ENCODE data around the gene PNPLA2.
A peak's percentile ranks its signal among the peaks of the same experiment; 100 is the strongest.

Gene PNPLA2, protein sequence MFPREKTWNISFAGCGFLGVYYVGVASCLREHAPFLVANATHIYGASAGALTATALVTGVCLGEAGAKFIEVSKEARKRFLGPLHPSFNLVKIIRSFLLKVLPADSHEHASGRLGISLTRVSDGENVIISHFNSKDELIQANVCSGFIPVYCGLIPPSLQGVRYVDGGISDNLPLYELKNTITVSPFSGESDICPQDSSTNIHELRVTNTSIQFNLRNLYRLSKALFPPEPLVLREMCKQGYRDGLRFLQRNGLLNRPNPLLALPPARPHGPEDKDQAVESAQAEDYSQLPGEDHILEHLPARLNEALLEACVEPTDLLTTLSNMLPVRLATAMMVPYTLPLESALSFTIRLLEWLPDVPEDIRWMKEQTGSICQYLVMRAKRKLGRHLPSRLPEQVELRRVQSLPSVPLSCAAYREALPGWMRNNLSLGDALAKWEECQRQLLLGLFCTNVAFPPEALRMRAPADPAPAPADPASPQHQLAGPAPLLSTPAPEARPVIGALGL

GRCh38 chr11:818396-819128, at the start of gene PNPLA2:
Gene PNPLA2 (plus strand): TSS chr11:818914. CDS start chr11:819719, 805 bp downstream.
- H3K4me1 ChIP-seq (ENCODE audit: control insufficient read depth, insufficient read depth, low read length) = peaks cover 9% of the 10 kb centered on the region
- peaks cover 8% of the 10 kb centered on the region for H3K36me3 ChIP-seq (ENCODE audit: control insufficient read depth, insufficient read depth, low read length)
- H3K4me3 ChIP-seq (ENCODE audit: low read depth, low read length) = peak within 1 kb of the TSS; percentile 83
- H3K9ac ChIP-seq (ENCODE audit: low read depth, low read length) = peak within 1 kb of the TSS; percentile 69; the same call in 1 of the 2 replicates
- no peaks in the 10 kb centered on the region for H3K9me3 ChIP-seq (ENCODE audit: control insufficient read depth, insufficient read depth, low read length)
- no peaks in the 10 kb centered on the region for H3K27me3 ChIP-seq (ENCODE audit: control insufficient read depth, insufficient read depth, low read length)
- H3K27ac ChIP-seq (ENCODE audit: low read depth, low read length) = peak within 1 kb of the TSS; percentile 73

GRCh38 chr11:769887-770641, 48.6 kb upstream of the PNPLA2 start:
- no peak overlapping the region for H3K9ac ChIP-seq (ENCODE audit: low read depth, low read length)
- H3K27me3 ChIP-seq (ENCODE audit: control insufficient read depth, insufficient read depth, low read length) = no peaks in the 10 kb centered on the region
- H3K27ac ChIP-seq (ENCODE audit: low read depth, low read length) = no peak overlapping the region
- peaks cover 68% of the 10 kb centered on the region for H3K36me3 ChIP-seq (ENCODE audit: control insufficient read depth, insufficient read depth, low read length)
- no peak overlapping the region for H3K4me3 ChIP-seq (ENCODE audit: low read depth, low read length)
- H3K9me3 ChIP-seq (ENCODE audit: control insufficient read depth, insufficient read depth, low read length) = no peaks in the 10 kb centered on the region
- H3K4me1 ChIP-seq (ENCODE audit: control insufficient read depth, insufficient read depth, low read length) = no peaks in the 10 kb centered on the region

DNA sequence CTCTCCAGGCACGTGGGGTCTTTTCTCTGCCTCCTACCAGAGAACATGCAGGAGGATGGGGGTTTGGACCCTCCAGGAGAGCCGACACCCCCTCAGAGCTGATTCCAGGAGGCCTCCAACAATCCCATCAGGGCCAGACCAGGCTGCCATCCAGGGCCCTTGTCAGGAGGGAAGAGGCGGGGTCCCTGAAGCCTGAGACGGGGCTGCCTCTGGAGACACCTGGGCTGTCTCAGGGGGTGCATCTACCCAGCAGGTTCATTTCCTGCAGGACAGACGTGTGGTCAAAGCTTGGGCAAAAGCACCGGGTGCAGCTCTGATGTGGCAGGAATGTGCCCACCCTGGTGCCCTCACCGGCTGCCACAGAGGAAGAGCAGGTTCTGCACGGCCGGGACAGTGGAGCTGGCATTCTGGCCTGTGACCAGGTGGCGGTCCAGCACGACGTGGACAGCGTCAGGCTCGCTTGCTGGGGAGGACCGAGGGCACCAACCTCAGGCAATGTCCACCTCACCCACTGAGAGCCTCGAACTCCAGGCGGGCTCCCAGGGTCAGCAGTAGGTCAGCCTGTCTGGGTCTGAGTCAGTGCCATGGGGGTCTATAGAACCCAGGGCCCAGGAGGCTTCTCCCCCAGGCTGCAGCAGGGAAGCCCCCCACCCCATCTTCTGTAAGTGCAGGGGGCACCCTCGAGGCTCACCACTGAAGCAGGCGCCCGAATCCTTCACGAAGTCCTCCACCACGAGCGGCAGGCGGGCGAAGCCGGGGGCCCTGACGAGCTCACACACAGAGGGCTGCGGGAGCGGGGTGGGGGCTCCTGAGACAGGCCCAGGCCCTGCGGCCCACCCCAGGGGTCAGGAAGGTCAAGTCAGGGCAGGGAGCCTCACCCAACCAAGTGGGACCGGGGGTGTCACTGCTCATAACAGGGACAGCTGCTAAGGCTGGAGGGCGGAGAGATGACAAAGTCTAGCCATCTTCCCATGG, 47.8 kb upstream of the PNPLA2 start:
- H3K36me3 ChIP-seq (ENCODE audit: control insufficient read depth, insufficient read depth, low read length) = peaks cover 62% of the 10 kb centered on the region
- no peak overlapping the region for H3K4me3 ChIP-seq (ENCODE audit: low read depth, low read length)
- no peaks in the 10 kb centered on the region for H3K9me3 ChIP-seq (ENCODE audit: control insufficient read depth, insufficient read depth, low read length)
- H3K4me1 ChIP-seq (ENCODE audit: control insufficient read depth, insufficient read depth, low read length) = no peaks in the 10 kb centered on the region
- no peak overlapping the region for H3K9ac ChIP-seq (ENCODE audit: low read depth, low read length)
- no peak overlapping the region for H3K27ac ChIP-seq (ENCODE audit: low read depth, low read length)
- H3K27me3 ChIP-seq (ENCODE audit: control insufficient read depth, insufficient read depth, low read length) = no peaks in the 10 kb centered on the region

GRCh38 chr11:771617-772204, 47.0 kb upstream of the PNPLA2 start:
- no peaks in the 10 kb centered on the region for H3K4me1 ChIP-seq (ENCODE audit: control insufficient read depth, insufficient read depth, low read length)
- H3K27ac ChIP-seq (ENCODE audit: low read depth, low read length) = no peak overlapping the region
- H3K9ac ChIP-seq (ENCODE audit: low read depth, low read length) = no peak overlapping the region
- H3K9me3 ChIP-seq (ENCODE audit: control insufficient read depth, insufficient read depth, low read length) = no peaks in the 10 kb centered on the region
- peaks cover 55% of the 10 kb centered on the region for H3K36me3 ChIP-seq (ENCODE audit: control insufficient read depth, insufficient read depth, low read length)
- H3K27me3 ChIP-seq (ENCODE audit: control insufficient read depth, insufficient read depth, low read length) = no peaks in the 10 kb centered on the region
- H3K4me3 ChIP-seq (ENCODE audit: low read depth, low read length) = no peak overlapping the region

DNA sequence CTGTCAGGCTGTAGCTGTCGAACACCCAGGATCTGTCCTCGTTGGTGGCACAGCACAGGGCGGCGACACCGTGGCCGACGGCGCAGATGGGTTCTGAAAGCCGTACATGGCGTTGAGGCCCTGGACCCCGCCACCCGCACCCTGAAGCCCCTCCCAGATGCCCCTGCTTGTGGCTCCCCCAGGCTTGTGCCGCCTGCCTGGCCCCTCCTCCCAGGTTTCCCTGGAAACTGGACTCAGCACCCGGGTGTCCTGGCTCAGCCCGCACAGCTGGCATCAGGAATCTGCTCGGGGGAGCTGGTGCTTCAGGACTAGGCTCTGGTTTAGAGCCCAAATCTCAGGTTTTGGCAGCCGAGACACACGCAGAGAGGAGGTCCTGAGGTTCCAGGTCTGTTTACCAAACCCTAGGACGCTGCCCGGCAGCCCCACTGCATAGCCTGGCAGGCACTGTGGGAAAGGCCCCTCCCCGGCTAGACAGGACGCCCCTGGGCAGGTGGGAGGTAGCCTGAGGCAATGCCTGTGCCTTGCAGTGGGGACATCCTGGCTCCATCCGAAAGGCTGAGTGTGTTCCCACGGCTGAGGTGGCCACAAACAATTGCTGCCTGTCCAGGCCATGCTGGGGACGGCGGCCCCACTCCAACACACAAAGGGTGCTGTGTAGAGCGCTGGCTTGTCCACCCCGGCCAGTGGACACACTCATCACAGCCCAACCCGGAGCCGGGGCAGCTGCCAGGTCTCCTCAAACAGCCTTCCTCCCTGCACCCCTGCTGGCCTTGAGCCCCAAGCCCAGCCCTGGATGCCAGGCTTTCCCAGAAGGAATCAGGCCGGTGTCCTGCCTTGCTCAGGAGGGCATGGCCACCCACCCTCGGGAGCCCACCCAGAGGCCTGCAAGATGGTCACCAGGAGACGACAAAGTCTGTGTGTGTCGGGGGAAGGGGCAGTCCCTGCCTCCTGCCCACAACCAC, 46.0 kb upstream of the PNPLA2 start:
- Histone ChIP-seq H3K36me3 (ENCODE audit: control insufficient read depth, insufficient read depth, low read length) (peaks cover 45% of the 10 kb centered on the region), H3K27ac (ENCODE audit: low read depth, low read length) (no peak overlapping the region), H3K27me3 (ENCODE audit: control insufficient read depth, insufficient read depth, low read length) (no peaks in the 10 kb centered on the region), H3K4me3 (ENCODE audit: low read depth, low read length) (no peak overlapping the region), H3K4me1 (ENCODE audit: control insufficient read depth, insufficient read depth, low read length) (no peaks in the 10 kb centered on the region), H3K9ac (ENCODE audit: low read depth, low read length) (no peak overlapping the region), H3K9me3 (ENCODE audit: control insufficient read depth, insufficient read depth, low read length) (no peaks in the 10 kb centered on the region)

DNA sequence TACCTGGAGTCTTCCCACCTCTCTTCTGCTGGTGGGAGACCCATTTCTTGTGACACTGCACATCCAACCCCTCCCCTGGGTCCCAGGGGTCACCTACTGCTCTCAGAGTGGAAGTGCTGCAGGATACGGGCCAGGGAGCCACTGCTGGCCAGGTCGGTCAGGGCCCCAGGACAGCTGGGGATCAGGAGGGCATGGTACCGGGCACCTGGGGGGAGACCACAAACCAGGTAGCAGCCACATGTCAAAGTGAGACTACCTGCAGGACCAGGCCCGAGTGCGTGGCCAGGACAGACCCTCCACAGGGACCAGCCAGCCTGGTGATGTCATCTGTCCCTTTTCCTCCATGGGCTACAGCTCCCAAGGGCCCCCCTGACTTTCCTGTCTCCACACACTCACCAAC, 45.3 kb upstream of the PNPLA2 start:
- no peak overlapping the region for H3K27ac ChIP-seq (ENCODE audit: low read depth, low read length)
- H3K4me3 ChIP-seq (ENCODE audit: low read depth, low read length) = no peak overlapping the region
- peaks cover 45% of the 10 kb centered on the region for H3K36me3 ChIP-seq (ENCODE audit: control insufficient read depth, insufficient read depth, low read length)
- H3K4me1 ChIP-seq (ENCODE audit: control insufficient read depth, insufficient read depth, low read length) = 0 out of 2 replicates have a peak, but pooled peaks cover 4% of the 10 kb centered on the region
- no peaks in the 10 kb centered on the region for H3K9me3 ChIP-seq (ENCODE audit: control insufficient read depth, insufficient read depth, low read length)
- H3K9ac ChIP-seq (ENCODE audit: low read depth, low read length) = no peak overlapping the region
- no peaks in the 10 kb centered on the region for H3K27me3 ChIP-seq (ENCODE audit: control insufficient read depth, insufficient read depth, low read length)

DNA sequence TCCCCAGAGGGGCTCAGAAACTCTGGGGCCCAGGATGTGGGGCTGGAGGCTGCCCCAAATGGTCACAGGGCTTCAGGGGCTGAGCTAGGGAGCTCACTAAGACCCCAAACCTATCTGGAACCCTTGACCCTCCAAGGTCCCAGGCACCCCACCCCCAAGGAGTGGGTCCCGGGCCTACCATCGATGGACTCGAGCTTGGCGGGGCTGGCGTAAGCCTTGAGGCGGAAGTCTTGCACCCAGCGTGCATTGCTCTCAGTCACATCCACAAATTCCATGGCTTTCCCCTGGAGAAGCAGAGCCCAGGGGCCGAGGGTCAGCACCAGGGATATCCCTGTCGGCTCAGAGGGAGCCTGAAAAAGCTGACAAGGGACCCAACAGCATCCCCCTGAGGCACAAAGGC, 44.9 kb upstream of the PNPLA2 start:
- no peak overlapping the region for H3K9ac ChIP-seq (ENCODE audit: low read depth, low read length)
- H3K27me3 ChIP-seq (ENCODE audit: control insufficient read depth, insufficient read depth, low read length) = no peaks in the 10 kb centered on the region
- H3K36me3 ChIP-seq (ENCODE audit: control insufficient read depth, insufficient read depth, low read length) = peaks cover 45% of the 10 kb centered on the region
- no peak overlapping the region for H3K27ac ChIP-seq (ENCODE audit: low read depth, low read length)
- H3K4me1 ChIP-seq (ENCODE audit: control insufficient read depth, insufficient read depth, low read length) = 0 out of 2 replicates have a peak, but pooled peaks cover 4% of the 10 kb centered on the region
- H3K4me3 ChIP-seq (ENCODE audit: low read depth, low read length) = no peak overlapping the region
- no peaks in the 10 kb centered on the region for H3K9me3 ChIP-seq (ENCODE audit: control insufficient read depth, insufficient read depth, low read length)

DNA sequence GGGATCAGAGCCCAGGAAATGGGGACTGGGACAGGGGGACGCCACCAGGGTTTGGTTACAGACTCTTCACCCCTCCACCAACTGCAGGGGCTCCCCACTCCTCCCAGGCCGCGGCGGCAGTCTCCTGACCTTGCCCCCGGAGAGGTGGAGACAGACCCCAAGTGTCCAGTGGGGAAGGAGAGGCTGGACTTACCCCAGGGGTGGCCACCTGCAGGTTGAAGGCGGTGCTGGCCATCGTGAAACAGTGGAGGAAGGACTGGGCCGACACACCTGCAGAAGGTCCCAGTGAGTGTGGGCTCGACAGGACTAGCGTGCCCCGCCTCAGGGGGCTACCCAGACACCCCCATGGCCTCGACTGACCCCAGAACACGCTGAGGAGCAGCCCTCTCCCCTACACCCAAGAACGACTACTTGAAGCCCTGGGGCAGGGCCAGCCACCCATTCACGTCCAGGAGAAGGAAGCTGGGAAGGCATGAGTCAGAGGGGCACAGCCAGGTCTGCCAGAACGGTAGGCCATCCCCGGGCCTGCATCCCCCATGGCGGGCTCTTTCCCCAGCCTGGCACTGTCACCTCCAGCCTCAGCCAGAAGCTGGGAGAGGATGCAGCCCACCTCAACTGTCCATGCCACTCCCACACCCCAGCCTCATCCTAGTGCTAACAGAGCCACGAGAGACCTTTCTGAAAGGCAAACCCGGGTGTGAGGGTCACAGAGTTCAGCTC, 43.7 kb upstream of the PNPLA2 start:
- no peak overlapping the region for H3K9ac ChIP-seq (ENCODE audit: low read depth, low read length)

GRCh38 chr11:776263-776560, 42.5 kb upstream of the PNPLA2 start:
- Histone ChIP-seq H3K9me3 (ENCODE audit: control insufficient read depth, insufficient read depth, low read length) (no peaks in the 10 kb centered on the region), H3K36me3 (ENCODE audit: control insufficient read depth, insufficient read depth, low read length) (peaks cover 37% of the 10 kb centered on the region), H3K27me3 (ENCODE audit: control insufficient read depth, insufficient read depth, low read length) (no peaks in the 10 kb centered on the region), H3K4me3 (ENCODE audit: low read depth, low read length) (peak overlapping the region; percentile 67), H3K9ac (ENCODE audit: low read depth, low read length) (peak overlapping the region; percentile 58; the same call in 1 of the 2 replicates), H3K4me1 (ENCODE audit: control insufficient read depth, insufficient read depth, low read length) (0 out of 2 replicates have a peak, but pooled peaks cover 4% of the 10 kb centered on the region), H3K27ac (ENCODE audit: low read depth, low read length) (peak overlapping the region; percentile 95)

More for the DNA sequence above, 43.7 kb upstream of the PNPLA2 start:
- H3K4me1 ChIP-seq (ENCODE audit: control insufficient read depth, insufficient read depth, low read length) = 0 out of 2 replicates have a peak, but pooled peaks cover 4% of the 10 kb centered on the region
- no peak overlapping the region for H3K27ac ChIP-seq (ENCODE audit: low read depth, low read length)
- no peaks in the 10 kb centered on the region for H3K27me3 ChIP-seq (ENCODE audit: control insufficient read depth, insufficient read depth, low read length)
- peaks cover 42% of the 10 kb centered on the region for H3K36me3 ChIP-seq (ENCODE audit: control insufficient read depth, insufficient read depth, low read length)
- H3K4me3 ChIP-seq (ENCODE audit: low read depth, low read length) = peak overlapping the region; percentile 67; the same call in 1 of the 2 replicates
- H3K9me3 ChIP-seq (ENCODE audit: control insufficient read depth, insufficient read depth, low read length) = no peaks in the 10 kb centered on the region
